GM18870 (cell line): ENCODE data around the gene TMEM259.

Experiments
- ATAC-seq: cut with Tn5 transposase; IDR thresholded peaks from one replicate; pipeline ENCODE4 v1.9.1; 2021; ENCODE audit warnings: moderate library complexity; ENCODE audit not compliant: unreplicated experiment

The TMEM259 gene

DNA sequence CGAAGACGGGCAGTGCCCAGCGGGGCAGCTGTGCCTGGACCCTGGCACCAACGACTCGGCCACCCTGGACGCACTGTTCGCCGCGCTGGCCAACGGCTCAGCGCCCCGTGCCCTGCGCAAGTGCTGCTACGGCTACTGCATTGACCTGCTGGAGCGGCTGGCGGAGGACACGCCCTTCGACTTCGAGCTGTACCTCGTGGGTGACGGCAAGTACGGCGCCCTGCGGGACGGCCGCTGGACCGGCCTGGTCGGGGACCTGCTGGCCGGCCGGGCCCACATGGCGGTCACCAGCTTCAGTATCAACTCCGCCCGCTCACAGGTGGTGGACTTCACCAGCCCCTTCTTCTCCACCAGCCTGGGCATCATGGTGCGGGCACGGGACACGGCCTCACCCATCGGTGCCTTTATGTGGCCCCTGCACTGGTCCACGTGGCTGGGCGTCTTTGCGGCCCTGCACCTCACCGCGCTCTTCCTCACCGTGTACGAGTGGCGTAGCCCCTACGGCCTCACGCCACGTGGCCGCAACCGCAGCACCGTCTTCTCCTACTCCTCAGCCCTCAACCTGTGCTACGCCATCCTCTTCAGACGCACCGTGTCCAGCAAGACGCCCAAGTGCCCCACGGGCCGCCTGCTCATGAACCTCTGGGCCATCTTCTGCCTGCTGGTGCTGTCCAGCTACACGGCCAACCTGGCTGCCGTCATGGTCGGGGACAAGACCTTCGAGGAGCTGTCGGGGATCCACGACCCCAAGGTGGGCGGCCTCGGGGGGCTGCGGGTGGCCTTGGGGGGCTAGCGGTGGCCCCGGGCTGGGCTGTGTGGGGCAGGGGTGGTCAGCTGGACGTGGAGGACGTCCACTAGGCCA lies 15.9 kb downstream of the TMEM259 start:
- ATAC-seq, result no peak

- no peak for ATAC-seq
Observed at GRCh38 chr19:1004204-1004802, 16.6 kb downstream of the TMEM259 start.

GRCh38 chr19:1003283-1003682 lies 17.6 kb downstream of the TMEM259 start:
- no peak for ATAC-seq

- no peak for ATAC-seq
Observed at GRCh38 chr19:1002600-1002999, 18.3 kb downstream of the TMEM259 start.

GRCh38 chr19:1001538-1002166 lies 19.3 kb downstream of the TMEM259 start:
- no peak for ATAC-seq

DNA sequence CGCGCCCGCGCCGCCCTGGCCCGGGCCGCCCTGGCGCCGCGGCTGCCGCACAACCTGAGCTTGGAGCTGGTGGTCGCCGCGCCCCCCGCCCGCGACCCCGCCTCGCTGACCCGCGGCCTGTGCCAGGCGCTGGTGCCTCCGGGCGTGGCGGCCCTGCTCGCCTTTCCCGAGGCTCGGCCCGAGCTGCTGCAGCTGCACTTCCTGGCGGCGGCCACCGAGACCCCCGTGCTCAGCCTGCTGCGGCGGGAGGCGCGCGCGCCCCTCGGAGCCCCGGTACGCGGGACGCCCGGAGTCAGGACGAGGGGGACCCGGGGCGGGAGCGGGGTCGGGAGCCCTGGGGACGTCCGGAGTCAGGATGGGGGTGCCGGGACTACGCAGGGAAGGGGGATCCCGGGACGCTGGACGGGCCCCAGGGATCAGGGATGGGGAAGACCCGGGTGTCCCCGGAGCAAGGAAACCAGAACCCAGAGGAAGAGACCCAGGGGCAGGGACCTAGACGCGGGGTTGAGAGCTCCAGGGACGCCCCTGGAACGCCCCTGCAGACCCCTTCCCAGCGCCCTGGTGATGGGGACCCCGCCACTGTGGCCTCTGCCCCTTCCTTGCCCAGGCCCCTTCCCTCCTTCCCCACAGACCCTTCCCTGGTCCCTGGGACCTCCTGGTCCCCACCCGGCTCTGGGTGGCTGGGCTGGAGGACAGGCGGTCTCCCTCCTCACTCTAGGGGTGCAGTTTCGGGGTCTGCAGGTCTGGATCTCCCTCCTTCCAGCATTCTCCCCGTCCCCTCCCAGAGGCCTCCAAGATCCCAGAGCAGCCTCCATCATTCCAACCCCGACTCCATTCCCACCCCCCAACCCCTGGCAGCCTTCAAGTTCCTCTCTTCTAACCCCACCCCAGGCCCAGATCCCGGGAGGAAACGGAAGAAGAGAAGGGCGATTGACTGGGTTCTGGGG lies 20.1 kb downstream of the TMEM259 start:
- ATAC-seq, result no peak

- no peak for ATAC-seq
Observed at GRCh38 chr19:1000095-1000494, 20.8 kb downstream of the TMEM259 start, which contains the start of gene GRIN3B. Gene GRIN3B (plus strand): TSS chr19:1000419. CDS start chr19:1000438, 19 bp downstream.

DNA sequence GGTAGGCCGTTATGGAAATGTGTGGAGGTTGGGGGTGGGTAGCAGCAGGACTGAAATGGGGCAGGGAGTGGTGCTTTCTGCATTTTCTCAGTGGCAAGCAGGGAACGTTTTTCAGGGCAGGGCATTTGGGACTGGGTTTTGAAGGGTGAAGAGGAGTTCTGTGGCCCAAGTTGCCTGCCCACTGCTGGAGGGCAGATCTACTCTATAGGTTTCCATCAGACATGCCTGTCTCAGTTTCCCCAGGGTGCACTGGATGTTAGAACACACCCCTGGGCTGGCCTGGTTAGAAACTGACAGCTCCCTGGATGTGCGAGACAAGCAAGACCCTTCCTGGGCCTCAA lies 21.6 kb downstream of the TMEM259 start:
- ATAC-seq, result no peak

GRCh38 chr19:998064-998463 lies 22.9 kb downstream of the TMEM259 start:
- ATAC-seq, result no peak

DNA sequence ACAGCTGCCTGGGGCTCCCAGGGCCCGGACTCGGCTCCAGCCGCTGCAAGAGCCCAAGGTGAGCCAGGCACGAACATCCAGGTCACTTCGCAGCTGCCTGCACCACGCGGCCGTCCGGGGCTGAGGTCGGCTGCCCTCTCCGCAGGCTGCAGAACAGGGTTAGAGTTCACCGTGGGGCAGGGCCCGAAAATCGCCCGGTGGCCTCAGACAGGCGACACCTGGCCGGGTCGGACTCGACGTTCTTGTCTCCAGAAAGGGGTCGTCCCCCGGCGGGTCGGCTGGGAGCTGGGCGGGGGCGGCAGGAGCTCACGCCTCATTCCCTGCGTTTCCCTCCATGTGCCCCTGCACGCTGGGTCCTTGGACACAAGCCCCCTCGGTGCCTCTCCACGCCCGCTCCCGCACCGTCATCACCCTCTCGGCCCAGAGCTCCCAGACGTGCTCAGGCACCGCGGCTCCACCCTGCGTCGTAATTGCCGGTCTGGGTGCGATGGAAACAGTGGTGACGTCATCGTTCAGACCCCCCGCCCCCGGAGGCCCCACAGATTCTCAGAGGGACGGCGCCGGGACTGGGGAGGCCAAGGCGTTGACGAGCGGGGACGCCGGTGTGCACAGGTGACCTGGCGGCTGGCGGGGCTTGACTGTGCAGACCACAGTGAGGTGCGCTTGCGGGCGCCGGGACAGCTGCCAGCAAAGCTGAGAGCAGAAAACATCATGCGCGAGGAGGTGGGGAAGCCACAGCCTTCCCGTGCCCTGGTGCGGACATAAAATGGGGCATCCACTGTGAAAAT lies 24.7 kb downstream of the TMEM259 start:
- ATAC-seq, result no peak

GRCh38 chr19:995051-995827 lies 25.7 kb downstream of the TMEM259 start:
- no peak for ATAC-seq

DNA sequence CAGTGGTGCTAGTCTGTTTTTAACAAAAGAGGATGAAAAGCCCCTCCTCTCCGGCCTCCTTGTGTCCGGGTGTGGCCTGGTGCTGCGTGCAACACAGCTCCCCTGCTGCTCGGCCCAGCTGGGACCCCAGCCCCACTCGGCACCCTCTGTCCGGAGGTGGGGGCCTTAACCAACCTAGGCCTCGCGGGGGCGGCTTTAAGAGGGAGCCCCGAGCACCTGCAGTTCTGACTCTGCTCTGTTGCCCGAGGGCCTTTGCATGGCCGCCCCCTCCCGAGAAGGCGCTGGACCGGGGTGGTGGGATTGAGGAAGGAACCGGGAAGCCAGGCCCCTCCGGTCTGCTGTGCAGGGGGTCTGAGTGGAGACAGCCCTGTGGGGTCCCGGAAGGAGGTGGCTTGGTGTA lies 26.4 kb downstream of the TMEM259 start:
- ATAC-seq, result no peak

DNA sequence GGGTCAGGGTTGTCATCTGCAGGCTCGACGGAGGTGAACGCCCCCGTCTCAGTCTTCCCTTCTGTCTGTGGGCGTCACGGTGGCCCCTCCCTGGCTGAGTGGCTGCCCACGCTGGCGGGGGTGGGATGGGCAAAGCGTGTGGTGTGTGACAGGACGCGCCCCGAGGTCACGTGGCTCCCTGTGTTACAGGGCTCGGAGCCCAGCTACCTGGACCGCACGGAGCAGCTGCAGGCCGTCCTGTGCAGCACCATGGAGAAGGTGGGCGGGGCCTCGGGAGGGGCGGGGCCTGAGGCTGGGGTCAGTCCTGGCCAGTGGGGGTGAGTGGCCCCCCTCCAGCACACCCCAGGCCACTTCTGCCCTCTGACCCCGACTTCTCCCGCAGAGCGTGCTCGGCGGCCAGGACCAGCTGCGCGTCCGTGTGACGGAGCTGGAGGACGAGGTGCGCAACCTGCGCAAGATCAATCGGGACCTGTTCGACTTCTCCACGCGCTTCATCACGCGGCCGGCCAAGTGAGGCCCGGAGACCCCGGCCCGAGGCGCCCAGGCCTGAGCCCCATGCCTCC lies 27.0 kb downstream of the TMEM259 start:
- ATAC-seq, result no peak

- ATAC-seq, result no peak
Observed at GRCh38 chr19:993361-993830, 27.5 kb downstream of the TMEM259 start.

DNA sequence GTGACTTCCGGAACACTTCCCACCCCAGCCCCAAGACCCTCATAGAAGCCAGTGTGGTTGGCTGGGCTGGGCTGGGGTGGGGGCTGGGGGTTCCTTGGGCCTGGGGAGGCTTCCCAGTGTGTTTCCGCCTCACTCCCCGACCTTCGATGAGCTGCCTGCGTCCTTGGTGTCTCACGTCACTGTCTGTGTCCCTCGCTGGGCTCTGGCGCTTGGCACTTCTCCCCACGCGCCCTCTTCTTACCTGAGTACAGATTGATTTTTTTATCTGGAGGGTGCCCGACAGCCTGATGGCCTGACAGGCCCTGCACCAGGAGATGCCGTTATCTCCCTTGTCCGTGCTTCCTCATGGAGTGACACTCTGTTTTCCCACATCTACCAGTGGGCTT lies 28.3 kb downstream of the TMEM259 start:
- no peak for ATAC-seq

DNA sequence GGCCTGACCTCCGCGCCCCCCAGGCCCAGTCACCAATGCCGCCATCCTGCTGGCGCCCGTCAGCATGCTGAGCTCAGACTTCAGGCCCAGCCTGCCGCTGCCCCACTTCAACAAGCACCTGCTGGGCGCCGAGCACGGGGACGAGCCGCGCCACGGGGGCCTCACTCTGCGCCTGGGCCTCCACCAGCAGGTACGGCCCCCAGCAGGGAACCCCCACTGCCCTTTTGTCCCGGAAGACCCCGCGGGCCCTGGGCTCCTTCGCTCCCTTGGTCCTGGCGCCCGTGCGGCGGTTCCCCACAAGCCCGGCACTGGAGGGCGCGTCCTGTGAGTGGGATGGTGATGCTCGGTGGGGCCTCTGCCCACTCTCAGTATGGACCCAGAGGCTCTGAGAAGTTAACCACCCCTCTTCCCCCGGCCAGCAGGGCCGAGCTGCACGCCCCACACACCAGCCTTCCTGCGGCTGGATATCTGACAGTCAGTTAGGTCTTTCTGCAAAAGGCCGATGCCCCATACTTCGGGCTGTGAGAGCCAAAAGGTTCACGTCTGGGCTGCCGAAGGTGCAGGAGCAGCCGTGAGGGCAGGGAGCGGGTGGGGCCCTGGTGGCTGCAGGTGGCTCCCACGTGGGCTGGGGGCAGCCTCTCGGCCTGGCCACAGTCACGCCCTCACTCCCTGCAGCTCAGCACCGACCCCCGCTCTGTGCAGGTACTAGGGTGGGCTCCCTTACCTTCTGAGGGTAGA lies 28.8 kb downstream of the TMEM259 start:
- ATAC-seq, result no peak

DNA sequence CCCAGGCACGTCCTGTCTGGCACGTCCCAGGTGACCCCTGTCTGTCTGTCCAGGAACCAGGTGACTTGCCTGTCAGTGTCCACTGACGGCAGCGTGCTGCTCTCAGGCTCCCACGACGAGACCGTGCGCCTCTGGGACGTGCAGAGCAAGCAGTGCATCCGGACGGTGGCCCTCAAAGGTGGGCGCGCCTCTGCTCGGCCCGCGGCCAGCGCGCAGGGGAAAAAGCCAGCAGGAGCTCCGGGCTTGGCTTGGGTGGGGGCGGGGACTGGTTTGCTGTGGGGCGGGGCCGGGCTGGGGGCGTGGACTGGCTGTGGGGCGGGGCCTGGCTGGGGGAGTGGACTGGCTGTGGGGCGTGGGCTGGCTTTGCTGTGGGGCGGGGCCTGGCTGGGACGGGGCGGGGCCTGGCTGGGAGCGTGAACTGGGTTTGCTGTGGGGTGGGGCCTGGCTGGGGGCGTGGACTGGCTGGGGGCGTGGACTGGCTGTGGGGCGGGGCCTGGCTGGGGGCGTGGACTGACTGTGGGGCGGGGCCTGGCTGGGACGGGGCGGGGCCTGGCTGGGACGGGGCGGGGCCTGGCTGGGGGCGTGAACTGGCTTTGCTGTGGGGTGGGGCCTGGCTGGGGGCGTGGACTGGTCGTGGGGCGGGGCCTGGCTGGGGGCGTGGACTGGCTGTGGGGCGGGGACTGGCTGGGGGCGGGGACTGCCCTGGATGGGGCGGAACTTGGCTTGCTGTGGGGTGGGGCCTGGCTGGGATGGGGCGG lies 29.6 kb downstream of the TMEM259 start:
- ATAC-seq, result no peak

DNA sequence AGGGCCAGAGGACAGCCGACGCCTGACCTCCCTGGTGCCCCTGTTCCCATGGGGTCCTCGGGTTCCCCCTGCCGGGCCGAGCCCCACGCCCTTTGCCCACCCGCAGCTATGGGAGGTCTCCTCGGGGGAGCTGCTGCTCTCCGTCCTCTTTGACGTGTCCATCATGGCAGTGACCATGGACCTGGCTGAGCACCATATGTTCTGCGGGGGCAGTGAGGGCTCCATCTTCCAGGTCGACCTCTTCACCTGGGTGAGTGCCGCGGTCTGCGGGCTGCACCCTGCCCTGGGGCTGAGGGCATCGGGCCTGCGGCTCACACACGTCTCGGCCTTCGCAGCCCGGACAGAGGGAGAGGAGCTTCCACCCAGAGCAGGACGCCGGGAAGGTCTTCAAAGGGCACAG lies 30.2 kb downstream of the TMEM259 start:
- ATAC-seq, result no peak
